IPS-18a (cell line): ENCODE measurements around the gene DUSP8.
A peak's percentile ranks its signal among the peaks of the same experiment; 100 is the strongest.
"Not testable (repeated sequence)": the region's sequence is repeated elsewhere in the genome, so short reads cannot be mapped to it uniquely, and the experiment has no call there.

Experiments used
- H3K27ac ChIP-seq: one replicate; pipeline ENCODE4 v1.5.1; 2013; ENCODE audit warnings: low read length
- H3K27me3 ChIP-seq: one replicate; pipeline ENCODE4 v1.6.1; 2013; ENCODE audit warnings: mild to moderate bottlenecking, low read length; ENCODE audit not compliant: control insufficient read depth, insufficient read depth
- H3K36me3 ChIP-seq: one replicate; pipeline ENCODE4 v1.6.1; 2013; ENCODE audit warnings: low read depth, low read length; ENCODE audit not compliant: control insufficient read depth
- H3K4me1 ChIP-seq: one replicate; pipeline ENCODE4 v1.6.1; 2013; ENCODE audit warnings: low read depth, low read length; ENCODE audit not compliant: control insufficient read depth
- H3K4me3 ChIP-seq: one replicate; pipeline ENCODE4 v1.5.1; 2013; ENCODE audit warnings: low read length
- H3K9ac ChIP-seq: one replicate; pipeline ENCODE4 v1.6.1; 2013; ENCODE audit warnings: mild to moderate bottlenecking, low read length, moderate library complexity
- H3K9me3 ChIP-seq: one replicate; pipeline ENCODE4 v1.6.1; 2013; ENCODE audit warnings: low read depth, low read length; ENCODE audit not compliant: control insufficient read depth

Gene DUSP8

DNA sequence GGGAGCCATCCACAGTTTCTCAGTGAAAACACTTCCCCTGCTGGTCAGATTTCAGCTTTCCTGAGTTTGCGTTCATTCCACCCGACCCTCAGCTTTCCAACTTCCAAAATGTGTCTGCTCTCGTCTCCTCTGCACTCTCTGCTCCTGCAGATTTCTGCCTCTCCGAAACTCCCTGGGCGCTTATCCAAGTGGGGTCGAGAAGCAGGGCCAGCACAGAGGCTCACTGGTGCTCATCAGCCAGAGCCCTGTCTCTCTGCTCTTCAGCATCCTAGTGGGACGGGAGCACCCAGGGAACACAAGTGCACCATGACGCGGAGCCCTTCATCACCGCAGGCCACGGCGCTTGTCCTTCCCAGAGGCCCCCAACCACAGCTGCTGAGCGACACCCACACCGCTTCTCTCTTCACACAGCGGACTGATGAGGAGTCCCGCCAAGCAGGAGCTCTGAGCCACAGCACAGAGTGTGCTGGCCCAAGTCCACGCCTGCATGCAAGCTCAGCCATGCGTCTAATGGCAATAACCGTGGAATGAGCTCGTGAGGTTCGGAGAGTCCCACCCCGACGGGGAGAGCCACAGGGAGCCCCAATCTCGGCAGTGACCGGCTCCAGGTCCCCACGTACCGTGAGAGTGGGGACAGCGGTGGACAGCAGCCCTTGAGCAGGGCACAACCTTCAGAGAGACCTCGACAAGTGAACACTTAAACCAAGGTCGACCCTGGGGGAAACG is 57.6 kb downstream of the DUSP8 start:
- H3K4me3 ChIP-seq, result no peak overlapping the region
- no peaks in the 10 kb centered on the region for H3K27me3 ChIP-seq
- peaks cover 9% of the 10 kb centered on the region for H3K4me1 ChIP-seq
- no peak overlapping the region for H3K9ac ChIP-seq
- no peaks in the 10 kb centered on the region for H3K9me3 ChIP-seq
- H3K36me3 ChIP-seq, result no peaks in the 10 kb centered on the region
- no peak overlapping the region for H3K27ac ChIP-seq

DNA sequence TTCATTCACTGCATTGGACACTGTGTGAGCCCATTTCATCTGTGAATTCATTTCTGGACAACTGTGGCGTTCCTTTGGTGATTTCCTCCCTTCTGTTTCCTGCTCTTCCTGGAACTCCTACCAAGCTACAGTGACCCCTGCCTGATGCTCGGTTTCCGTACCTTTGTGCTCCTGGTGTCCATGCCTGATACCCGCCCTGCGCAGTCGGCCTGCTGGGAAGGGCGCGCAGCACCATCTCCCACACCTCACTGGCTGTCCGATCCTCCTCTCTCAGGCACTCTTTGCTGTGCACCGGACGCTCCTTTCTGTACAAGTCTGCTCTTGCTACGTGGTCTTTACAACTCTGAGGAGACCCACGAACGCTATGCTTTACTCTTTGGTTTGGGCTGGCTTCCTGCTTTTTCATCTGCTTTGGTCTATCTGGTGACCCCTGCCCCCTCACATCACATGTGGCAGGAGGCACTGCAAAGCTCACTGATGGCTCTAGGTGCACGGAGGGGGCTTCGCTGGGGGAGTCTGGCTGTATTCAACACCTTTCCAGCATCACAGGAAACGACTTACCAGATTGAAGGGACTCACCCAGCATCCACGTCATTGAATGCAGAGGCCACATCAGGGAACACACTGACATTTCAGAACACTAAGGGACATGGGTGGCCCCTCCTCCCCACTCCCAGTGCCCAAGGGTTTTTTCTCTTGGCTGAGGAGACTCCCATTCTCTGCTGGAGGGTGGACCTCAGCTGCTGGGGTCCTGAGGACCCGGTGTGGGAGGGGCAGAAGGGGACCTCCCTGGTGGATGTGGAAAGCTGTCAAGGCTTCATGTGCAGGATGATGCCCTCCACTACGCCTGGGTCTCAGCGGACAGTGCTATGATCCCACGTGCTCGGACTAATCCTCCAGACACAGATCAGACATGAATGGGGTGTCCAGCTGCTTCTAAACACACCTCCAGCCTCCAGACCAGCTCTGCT is 58.5 kb downstream of the DUSP8 start:
- Histone ChIP-seq H3K9me3 (no peaks in the 10 kb centered on the region), H3K4me3 (no peak overlapping the region), H3K9ac (peak overlapping the region; percentile 10), H3K27me3 (no peaks in the 10 kb centered on the region), H3K4me1 (peaks cover 9% of the 10 kb centered on the region), H3K36me3 (no peaks in the 10 kb centered on the region), H3K27ac (no peak overlapping the region)

DNA sequence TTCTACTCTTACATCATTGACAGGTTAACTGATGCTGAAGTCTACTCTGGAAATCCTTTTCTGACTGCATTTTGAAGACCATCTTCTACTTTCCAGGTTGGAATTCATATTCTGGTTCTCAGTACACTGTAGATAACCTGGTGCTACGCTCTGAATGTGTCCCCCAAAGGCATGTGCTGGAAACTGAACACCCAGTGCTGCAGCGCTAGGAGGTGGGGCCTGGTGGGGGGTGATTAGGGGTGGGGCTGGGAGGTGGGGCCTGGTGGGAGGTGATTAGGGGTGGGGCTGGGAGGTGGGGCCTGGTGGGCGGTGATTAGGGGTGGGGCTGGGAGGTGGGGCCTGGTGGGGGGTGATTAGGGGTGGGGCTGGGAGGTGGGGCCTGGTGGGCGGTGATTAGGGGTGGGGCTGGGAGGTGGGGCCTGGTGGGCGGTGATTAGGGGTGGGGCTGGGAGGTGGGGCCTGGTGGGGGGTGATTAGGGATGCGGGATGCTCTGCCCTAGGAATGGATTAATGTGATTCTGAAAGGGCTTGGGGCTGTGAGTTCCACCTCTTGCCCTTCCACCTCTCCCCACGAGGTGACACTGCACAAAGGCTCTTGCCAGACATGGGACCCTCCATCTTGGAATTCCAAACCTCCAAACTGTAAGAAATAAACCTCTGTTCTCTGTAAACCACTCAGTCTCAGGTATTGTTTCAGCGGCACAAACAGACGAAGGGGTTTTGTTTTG is 59.4 kb downstream of the DUSP8 start:
- H3K4me3 ChIP-seq, H3K36me3 ChIP-seq, H3K9me3 ChIP-seq, H3K27ac ChIP-seq, H3K27me3 ChIP-seq: not testable (repeated sequence)
- peaks cover 11% of the 10 kb centered on the region for H3K4me1 ChIP-seq
- peak overlapping the region; percentile 10 for H3K9ac ChIP-seq

DNA sequence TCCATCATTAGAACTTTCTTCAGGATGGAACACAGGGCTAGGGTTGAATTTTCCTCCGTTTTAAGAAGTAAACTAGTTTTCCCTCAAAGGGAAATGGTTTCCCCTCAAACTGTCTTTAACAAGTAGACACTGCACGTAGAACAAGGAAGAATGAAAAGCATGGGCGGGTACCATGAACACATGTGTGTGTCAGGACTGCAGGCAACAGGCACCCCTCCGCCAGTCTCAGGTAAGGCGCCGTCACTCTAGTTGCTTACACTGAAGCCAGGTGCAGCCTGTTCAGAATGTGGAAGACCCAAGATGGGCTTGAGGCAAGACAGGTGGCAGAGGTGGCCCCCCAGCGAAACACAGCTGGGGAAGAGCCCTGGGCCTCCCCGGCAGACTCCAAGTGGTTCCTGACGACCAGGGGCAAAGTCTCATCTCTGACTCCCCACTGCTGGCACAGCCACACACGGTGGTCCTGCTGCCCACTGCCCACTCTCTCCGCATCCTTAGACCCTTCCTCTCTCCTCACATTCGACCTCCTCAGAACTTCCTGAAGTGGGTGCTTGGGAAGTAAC is 60.1 kb downstream of the DUSP8 start:
- H3K27me3 ChIP-seq, result no peaks in the 10 kb centered on the region
- H3K4me3 ChIP-seq, result no peak overlapping the region
- no peaks in the 10 kb centered on the region for H3K9me3 ChIP-seq
- H3K9ac ChIP-seq, result no peak overlapping the region
- H3K4me1 ChIP-seq, result peaks cover 16% of the 10 kb centered on the region
- H3K36me3 ChIP-seq, result no peaks in the 10 kb centered on the region
- no peak overlapping the region for H3K27ac ChIP-seq

DNA sequence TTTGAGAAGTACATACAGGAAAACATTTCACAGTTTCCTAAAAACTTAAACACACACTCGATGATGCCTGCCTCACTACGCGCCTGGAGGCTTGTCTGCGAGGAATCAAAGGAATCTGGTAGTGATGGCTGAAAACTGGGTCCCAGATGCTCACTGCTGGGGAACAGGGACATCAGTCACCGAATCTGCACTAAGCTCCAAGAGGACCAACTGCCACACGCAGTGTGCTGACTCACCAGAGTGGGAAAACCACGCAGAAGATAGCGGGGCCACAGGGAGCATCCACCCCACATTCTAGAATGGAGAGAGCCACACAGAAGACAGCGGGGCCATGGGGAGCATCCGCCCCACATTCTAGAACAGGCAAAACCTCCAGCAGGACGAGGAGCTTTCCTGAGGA is 61.1 kb downstream of the DUSP8 start:
- Histone ChIP-seq H3K27me3 (no peaks in the 10 kb centered on the region), H3K9ac (no peak overlapping the region), H3K27ac (no peak overlapping the region)

DNA sequence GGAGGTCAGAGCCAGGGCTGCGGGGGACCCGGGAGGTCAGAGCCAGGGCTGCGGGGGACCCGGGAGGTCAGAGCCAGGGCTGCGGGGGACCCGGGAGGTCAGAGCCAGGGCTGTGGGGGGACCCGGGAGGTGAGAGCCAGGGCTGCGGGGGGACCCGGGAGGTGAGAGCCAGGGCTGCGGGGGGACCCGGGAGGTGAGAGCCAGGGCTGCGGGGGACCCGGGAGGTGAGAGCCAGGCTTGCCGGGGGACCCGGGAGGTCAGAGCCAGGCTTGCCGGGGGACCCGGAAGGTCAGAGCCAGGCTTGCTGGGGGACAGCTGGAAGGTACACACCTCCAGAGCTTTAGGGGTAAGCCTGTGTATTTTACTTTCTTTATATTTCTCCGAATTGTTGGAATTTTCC is 61.7 kb downstream of the DUSP8 start:
- not testable (repeated sequence) for H3K27me3 ChIP-seq, H3K4me3 ChIP-seq, H3K36me3 ChIP-seq, H3K9me3 ChIP-seq, H3K9ac ChIP-seq, H3K27ac ChIP-seq
- H3K4me1 ChIP-seq, result peaks cover 15% of the 10 kb centered on the region

More for the DNA sequence above, 61.1 kb downstream of the DUSP8 start:
- H3K36me3 ChIP-seq, result no peaks in the 10 kb centered on the region
- peaks cover 16% of the 10 kb centered on the region for H3K4me1 ChIP-seq
- no peaks in the 10 kb centered on the region for H3K9me3 ChIP-seq
- no peak overlapping the region for H3K4me3 ChIP-seq

DNA sequence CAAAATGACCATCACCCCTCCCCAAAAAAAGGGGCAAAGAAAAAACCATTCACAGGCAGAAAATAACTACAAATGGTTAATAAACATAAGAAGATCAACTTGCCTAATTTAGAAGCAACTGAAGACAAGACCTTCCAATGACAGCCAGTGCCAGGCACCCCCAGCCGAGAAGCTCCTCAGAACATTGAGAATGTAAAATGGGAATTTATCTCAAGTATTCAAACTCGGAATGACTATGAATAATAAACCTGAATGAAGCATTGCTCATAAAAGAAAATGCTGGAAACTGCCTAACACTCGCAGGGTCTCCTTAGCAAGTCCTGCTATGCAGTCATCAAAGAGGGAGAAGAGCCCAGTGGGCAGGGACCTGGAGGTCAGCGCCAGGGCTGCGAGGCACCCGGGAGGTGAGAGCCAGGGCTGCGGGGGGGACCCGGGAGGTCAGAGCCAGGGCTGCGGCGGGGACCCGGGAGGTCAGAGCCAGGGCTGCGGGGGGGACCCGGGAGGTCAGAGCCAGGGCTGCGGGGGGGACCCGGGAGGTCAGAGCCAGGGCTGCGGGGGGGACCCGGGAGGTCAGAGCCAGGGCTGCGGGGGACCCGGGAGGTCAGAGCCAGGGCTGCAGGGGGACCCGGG is 62.3 kb downstream of the DUSP8 start:
- Histone ChIP-seq H3K4me3 (no peak overlapping the region), H3K4me1 (peaks cover 12% of the 10 kb centered on the region), H3K27me3 (no peaks in the 10 kb centered on the region), H3K9ac (no peak overlapping the region), H3K36me3 (no peaks in the 10 kb centered on the region), H3K9me3 (no peaks in the 10 kb centered on the region), H3K27ac (no peak overlapping the region)

DNA sequence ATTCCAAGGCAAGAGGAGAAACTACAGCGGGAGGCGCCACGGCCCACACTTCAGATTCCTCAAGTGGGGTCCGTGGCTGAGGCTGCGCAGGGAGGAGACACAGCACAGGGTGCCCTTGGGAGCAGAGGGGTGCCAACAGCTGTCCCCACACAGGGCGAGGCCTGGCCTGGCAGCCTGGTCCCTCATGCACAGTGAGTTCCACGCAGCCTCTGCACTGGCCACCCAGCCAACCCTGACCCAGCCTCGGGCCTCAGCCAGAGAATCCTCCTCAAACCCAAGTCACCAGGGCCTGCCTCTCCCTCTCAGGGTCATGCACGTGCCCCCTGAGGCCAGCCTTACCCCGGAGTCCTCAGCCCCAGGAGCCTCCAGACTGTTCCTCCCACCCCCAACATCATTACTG is 63.1 kb downstream of the DUSP8 start:
- Histone ChIP-seq H3K9ac (no peak overlapping the region), H3K36me3 (no peaks in the 10 kb centered on the region), H3K4me1 (peaks cover 12% of the 10 kb centered on the region), H3K4me3 (no peak overlapping the region), H3K9me3 (no peaks in the 10 kb centered on the region), H3K27me3 (no peaks in the 10 kb centered on the region), H3K27ac (no peak overlapping the region)

DNA sequence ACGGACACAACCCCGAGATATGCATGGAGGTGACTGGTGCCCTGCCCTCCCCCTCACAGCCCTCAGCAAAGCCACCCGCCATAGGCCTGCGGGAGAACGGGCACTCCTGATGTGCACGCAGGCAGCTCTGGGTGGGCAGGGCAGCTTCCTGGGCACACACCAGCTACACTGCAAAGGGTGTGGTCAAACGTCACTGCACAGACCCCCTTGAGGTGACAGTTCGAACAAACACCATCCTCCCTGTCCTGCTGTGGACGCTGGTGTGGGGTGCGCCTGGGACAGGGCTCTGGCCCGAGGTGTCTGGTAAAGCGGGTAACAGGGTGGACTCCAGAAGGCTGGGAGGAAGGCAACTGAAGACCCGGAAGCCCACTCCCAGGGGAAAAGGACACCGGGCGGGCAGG is 63.6 kb downstream of the DUSP8 start:
- Histone ChIP-seq H3K36me3 (no peaks in the 10 kb centered on the region), H3K9ac (no peak overlapping the region), H3K4me1 (peaks cover 12% of the 10 kb centered on the region), H3K9me3 (no peaks in the 10 kb centered on the region), H3K4me3 (no peak overlapping the region), H3K27me3 (no peaks in the 10 kb centered on the region), H3K27ac (no peak overlapping the region)

DNA sequence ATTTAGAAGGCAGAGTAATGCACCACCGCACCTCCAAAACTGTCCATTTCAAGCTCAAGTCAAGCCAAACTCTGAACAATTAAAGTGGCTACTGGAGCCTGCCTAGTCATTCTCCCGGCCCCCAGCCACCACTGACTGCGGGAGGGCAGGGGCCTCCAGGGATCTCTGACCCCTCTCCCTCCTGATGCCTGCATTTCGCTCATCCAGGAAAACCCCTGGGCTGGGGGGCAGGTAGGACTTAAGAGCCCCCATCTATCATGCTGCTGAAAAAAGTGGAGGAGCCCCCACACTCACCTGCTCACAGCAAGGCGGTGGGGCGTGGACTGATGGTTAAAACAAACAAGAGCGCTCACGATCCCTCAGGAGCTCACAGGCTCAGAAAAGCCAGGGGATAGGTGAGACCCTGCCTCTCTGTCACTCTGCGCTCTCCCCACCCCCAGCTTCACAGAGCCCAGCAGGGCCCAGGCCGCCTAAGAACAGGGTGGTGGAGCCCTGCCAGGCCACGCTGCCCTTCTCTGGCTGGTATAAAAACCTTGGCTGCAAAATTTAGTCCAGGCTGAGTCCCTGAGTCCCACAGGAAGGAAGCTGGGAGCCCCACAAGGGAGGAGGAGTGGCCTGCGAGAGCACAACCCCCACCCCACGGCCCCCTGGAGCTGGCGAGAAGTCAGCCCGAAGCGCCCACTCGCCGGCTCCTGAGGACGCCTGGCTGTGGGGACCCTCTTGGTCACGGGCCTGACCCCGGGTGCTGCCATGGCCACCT is 64.5 kb downstream of the DUSP8 start:
- H3K9me3 ChIP-seq, result no peaks in the 10 kb centered on the region
- H3K4me1 ChIP-seq, result peaks cover 7% of the 10 kb centered on the region
- no peak overlapping the region for H3K9ac ChIP-seq
- H3K4me3 ChIP-seq, result no peak overlapping the region
- H3K36me3 ChIP-seq, result no peaks in the 10 kb centered on the region
- H3K27me3 ChIP-seq, result no peaks in the 10 kb centered on the region
- H3K27ac ChIP-seq, result no peak overlapping the region
